Measurements from ENCODE around the gene CHAT. TPM values are rescaled to one million over a fixed set of nuclear protein-coding genes. Genes with fewer than 3 reads are reported as not detected.

CHAT gene
- polyA plus RNA-seq, 1 donor from 2014 or later = not detected

DNA sequence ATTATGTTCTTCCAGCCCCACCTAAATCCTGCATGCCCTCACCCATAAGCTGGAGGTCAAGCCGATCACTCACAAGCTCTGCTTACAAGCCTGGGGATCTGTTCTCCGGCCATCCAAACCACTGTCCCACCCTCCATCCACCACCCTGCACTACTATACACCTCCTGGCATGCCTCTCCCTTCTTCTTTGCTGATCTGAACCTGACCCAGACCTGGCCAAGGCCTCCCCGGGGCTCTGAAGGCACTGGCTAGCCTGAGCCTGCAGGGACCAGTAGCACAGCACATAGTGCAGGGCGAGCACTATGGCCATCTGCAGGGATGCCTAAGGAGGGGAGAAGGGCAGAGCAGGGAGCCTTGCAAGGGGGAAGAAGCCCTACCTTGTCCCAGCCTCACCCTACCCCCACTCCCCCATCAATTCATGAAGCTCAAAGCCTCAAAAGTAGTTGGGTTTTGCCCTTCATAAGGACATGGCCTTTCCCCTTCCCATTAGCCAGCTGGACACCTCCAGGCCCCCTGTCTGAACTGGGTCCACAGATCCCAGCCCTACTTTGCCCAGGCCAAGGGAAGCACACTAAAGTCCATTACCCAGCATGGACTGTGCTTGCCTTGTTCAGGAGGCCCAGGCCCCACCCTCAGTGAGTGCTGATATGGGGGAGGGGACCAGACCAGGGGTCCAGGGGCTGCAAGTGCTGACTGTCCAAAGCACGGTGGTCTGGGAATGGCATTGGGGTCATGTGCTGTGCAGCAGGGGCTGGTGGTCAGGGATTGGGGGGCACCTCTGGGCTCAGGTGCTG lies 29.6 kb downstream of the CHAT start:
- H3K4me2 ChIP-seq (ENCODE audit: low read length) = no peak overlapping the region
- no peaks in the 10 kb centered on the region for H3K27me3 ChIP-seq (ENCODE audit: insufficient read depth, low read depth, low read length)
- no peak overlapping the region for H3K4me3 ChIP-seq (ENCODE audit: low read length)

DNA sequence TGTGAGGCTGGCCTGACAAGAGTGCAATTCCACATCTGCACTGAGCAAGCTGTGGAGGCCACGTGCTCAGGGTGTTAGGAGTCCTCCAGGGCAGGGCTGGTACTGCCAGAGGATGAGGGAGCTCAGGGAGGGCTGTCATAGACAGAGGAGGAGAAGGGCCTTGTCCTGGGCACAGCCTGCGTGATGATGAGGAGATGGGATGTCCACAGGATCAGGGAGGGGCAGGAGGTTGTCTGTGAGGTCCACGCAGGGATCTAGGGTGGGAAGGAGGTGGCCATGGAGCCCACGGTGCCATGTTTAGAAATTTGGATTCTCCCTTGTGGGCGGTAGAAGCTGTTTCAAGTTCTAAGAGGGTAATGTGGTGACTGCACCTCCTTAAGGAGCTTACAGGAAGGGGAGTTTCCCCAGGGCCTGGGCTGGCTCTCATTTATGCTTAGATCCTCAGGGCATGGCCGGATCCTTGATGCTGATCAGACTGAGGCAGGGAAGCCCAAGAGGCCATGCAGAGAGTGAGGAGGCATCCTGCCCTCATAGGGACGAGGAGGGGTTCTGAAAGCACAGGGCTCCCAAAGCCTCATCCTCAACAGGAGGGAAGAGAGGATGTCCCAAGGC lies 30.3 kb downstream of the CHAT start:
- Histone ChIP-seq H3K9me3 (ENCODE audit: low read length) (no peaks in the 10 kb centered on the region), H3K36me3 (ENCODE audit: insufficient read depth, low read length) (no peaks in the 10 kb centered on the region), H3F3A (ENCODE audit: insufficient read depth, low read length, poor library complexity, severe bottlenecking) (no peaks in the 10 kb centered on the region), H3K27me3 (ENCODE audit: insufficient read depth, low read depth, low read length) (no peaks in the 10 kb centered on the region), H3K4me3 (ENCODE audit: low read length) (no peak overlapping the region), H3K27ac (ENCODE audit: low read length) (no peak overlapping the region), H3K9ac (ENCODE audit: low read length) (no peak overlapping the region), H3K79me2 (replicated peaks; ENCODE audit: insufficient read depth, low read length) (no peaks in the 10 kb centered on the region), H3K9me2 (ENCODE audit: insufficient read depth, low read length) (no peaks in the 10 kb centered on the region), H4K20me1 (ENCODE audit: insufficient read depth) (no peaks in the 10 kb centered on the region), H3K4me2 (ENCODE audit: low read length) (no peak overlapping the region), H2AFZ (ENCODE audit: low read depth, low read length) (no peak overlapping the region)
- no peak for TF ChIP-seq RAD21 (conservative IDR thresholded peaks at IDR 0.05)
- TF ChIP-seq, protein P1, sequence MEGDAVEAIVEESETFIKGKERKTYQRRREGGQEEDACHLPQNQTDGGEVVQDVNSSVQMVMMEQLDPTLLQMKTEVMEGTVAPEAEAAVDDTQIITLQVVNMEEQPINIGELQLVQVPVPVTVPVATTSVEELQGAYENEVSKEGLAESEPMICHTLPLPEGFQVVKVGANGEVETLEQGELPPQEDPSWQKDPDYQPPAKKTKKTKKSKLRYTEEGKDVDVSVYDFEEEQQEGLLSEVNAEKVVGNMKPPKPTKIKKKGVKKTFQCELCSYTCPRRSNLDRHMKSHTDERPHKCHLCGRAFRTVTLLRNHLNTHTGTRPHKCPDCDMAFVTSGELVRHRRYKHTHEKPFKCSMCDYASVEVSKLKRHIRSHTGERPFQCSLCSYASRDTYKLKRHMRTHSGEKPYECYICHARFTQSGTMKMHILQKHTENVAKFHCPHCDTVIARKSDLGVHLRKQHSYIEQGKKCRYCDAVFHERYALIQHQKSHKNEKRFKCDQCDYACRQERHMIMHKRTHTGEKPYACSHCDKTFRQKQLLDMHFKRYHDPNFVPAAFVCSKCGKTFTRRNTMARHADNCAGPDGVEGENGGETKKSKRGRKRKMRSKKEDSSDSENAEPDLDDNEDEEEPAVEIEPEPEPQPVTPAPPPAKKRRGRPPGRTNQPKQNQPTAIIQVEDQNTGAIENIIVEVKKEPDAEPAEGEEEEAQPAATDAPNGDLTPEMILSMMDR (IDR thresholded peaks at IDR 0.05; ENCODE audit: poor library complexity, severe bottlenecking) = no peak
- TF ChIP-seq EZH2 (IDR thresholded peaks at IDR 0.05; ENCODE audit: borderline replicate concordance, insufficient read depth, low read length, poor library complexity, severe bottlenecking) = no peak
- TF ChIP-seq, protein P2, sequence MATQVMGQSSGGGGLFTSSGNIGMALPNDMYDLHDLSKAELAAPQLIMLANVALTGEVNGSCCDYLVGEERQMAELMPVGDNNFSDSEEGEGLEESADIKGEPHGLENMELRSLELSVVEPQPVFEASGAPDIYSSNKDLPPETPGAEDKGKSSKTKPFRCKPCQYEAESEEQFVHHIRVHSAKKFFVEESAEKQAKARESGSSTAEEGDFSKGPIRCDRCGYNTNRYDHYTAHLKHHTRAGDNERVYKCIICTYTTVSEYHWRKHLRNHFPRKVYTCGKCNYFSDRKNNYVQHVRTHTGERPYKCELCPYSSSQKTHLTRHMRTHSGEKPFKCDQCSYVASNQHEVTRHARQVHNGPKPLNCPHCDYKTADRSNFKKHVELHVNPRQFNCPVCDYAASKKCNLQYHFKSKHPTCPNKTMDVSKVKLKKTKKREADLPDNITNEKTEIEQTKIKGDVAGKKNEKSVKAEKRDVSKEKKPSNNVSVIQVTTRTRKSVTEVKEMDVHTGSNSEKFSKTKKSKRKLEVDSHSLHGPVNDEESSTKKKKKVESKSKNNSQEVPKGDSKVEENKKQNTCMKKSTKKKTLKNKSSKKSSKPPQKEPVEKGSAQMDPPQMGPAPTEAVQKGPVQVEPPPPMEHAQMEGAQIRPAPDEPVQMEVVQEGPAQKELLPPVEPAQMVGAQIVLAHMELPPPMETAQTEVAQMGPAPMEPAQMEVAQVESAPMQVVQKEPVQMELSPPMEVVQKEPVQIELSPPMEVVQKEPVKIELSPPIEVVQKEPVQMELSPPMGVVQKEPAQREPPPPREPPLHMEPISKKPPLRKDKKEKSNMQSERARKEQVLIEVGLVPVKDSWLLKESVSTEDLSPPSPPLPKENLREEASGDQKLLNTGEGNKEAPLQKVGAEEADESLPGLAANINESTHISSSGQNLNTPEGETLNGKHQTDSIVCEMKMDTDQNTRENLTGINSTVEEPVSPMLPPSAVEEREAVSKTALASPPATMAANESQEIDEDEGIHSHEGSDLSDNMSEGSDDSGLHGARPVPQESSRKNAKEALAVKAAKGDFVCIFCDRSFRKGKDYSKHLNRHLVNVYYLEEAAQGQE (IDR thresholded peaks at IDR 0.05; ENCODE audit: borderline replicate concordance) = no peak
- TF ChIP-seq SMC3 (conservative IDR thresholded peaks at IDR 0.05; ENCODE audit: poor library complexity) = no peak
- TF ChIP-seq MXI1 (conservative IDR thresholded peaks at IDR 0.05; ENCODE audit: poor library complexity, severe bottlenecking) = no peak
- no peak for TF ChIP-seq POLR2AphosphoS5 (IDR thresholded peaks at IDR 0.05)
- no peak for TF ChIP-seq EP300 (conservative IDR thresholded peaks at IDR 0.05; ENCODE audit: poor library complexity, severe bottlenecking)

More for the DNA sequence above, 29.6 kb downstream of the CHAT start:
- no peaks in the 10 kb centered on the region for H3K36me3 ChIP-seq (ENCODE audit: insufficient read depth, low read length)
- H3K9me2 ChIP-seq (ENCODE audit: insufficient read depth, low read length) = no peaks in the 10 kb centered on the region
- H3K9ac ChIP-seq (ENCODE audit: low read length) = no peak overlapping the region
- H3K27ac ChIP-seq (ENCODE audit: low read length) = no peak overlapping the region
- no peak for TF ChIP-seq TAF1 (IDR thresholded peaks at IDR 0.05; ENCODE audit: low read depth)
- TF ChIP-seq RAD21 (conservative IDR thresholded peaks at IDR 0.05) = no peak
- no peak for TF ChIP-seq SMC3 (conservative IDR thresholded peaks at IDR 0.05; ENCODE audit: poor library complexity)
- TF ChIP-seq EZH2 (IDR thresholded peaks at IDR 0.05; ENCODE audit: borderline replicate concordance, insufficient read depth, low read length, poor library complexity, severe bottlenecking) = no peak
- TF ChIP-seq MXI1 (conservative IDR thresholded peaks at IDR 0.05; ENCODE audit: poor library complexity, severe bottlenecking) = no peak
- TF ChIP-seq EP300 (conservative IDR thresholded peaks at IDR 0.05; ENCODE audit: poor library complexity, severe bottlenecking) = no peak
- TF ChIP-seq, protein P2 (IDR thresholded peaks at IDR 0.05; ENCODE audit: borderline replicate concordance) = no peak
- TF ChIP-seq, protein P1 (IDR thresholded peaks at IDR 0.05; ENCODE audit: poor library complexity, severe bottlenecking) = no peak
- no peaks in the 10 kb centered on the region for H3F3A ChIP-seq (ENCODE audit: insufficient read depth, low read length, poor library complexity, severe bottlenecking)
- H3K9me3 ChIP-seq (ENCODE audit: low read length) = no peaks in the 10 kb centered on the region
- H2AFZ ChIP-seq (ENCODE audit: low read depth, low read length) = no peak overlapping the region
- H3K79me2 ChIP-seq (replicated peaks; ENCODE audit: insufficient read depth, low read length) = no peaks in the 10 kb centered on the region
- H4K20me1 ChIP-seq (ENCODE audit: insufficient read depth) = no peaks in the 10 kb centered on the region

All from neural cell (in vitro differentiated cells).